GM23248 (cell line): ENCODE measurements around the gene LRFN2. TPM values are rescaled to one million over a fixed set of nuclear protein-coding genes. Genes with fewer than 3 reads are reported as not detected.
A peak's percentile ranks its signal among the peaks of the same experiment; 100 is the strongest.

ENCODE experiments used
- DNase-seq: peaks from one replicate; pipeline ENCODE4 v3.0.0-alpha.2; 2015
- H2AFZ ChIP-seq: fragments of 200-600 bp; sonication (generic); 2 replicates; pipeline ENCODE4 v1.6.1; 2016; ENCODE audit warnings: antibody characterized with exemption
- H3F3A ChIP-seq: fragments of 200-600 bp; sonication (generic); 2 replicates; pipeline ENCODE4 v1.6.1; 2016; ENCODE audit warnings: mild to moderate bottlenecking, antibody characterized with exemption, mixed run types; ENCODE audit not compliant: insufficient read depth
- H3K27ac ChIP-seq: fragments of 200-600 bp; sonication (generic); 2 replicates; pipeline ENCODE4 v1.5.1; 2016; ENCODE audit warnings: mild to moderate bottlenecking
- H3K27me3 ChIP-seq: fragments of 200-600 bp; sonication (generic); replicated peaks from 2 replicates; pipeline ENCODE4 v1.6.1; 2016; ENCODE audit warnings: mild to moderate bottlenecking; ENCODE audit not compliant: insufficient read depth
- H3K36me3 ChIP-seq: fragments of 200-600 bp; sonication (generic); 2 replicates; pipeline ENCODE4 v1.6.1; 2016; ENCODE audit warnings: low read depth, mild to moderate bottlenecking
- H3K4me1 ChIP-seq: fragments of 200-600 bp; sonication (generic); 2 replicates; pipeline ENCODE4 v1.6.1; 2016; ENCODE audit warnings: mild to moderate bottlenecking; ENCODE audit not compliant: insufficient read depth
- H3K4me2 ChIP-seq: fragments of 200-600 bp; sonication (generic); one replicate; pipeline ENCODE4 v1.6.1; 2016; ENCODE audit warnings: mild to moderate bottlenecking; ENCODE audit not compliant: unreplicated experiment
- H3K4me3 ChIP-seq: fragments of 200-600 bp; sonication (generic); 2 replicates; pipeline ENCODE4 v1.5.1; 2016; ENCODE audit warnings: mild to moderate bottlenecking
- H3K79me2 ChIP-seq: fragments of 200-600 bp; sonication (generic); 2 replicates; pipeline ENCODE4 v1.6.1; 2016; ENCODE audit warnings: mild to moderate bottlenecking; ENCODE audit not compliant: insufficient read depth
- H3K9ac ChIP-seq: fragments of 200-600 bp; sonication (generic); 2 replicates; pipeline ENCODE4 v1.6.1; 2016; ENCODE audit warnings: mild to moderate bottlenecking
- H3K9me2 ChIP-seq: fragments of 200-600 bp; sonication (generic); 2 replicates; pipeline ENCODE4 v1.6.1; 2016; ENCODE audit warnings: mixed run types, mild to moderate bottlenecking, moderate library complexity; ENCODE audit not compliant: insufficient read depth
- H3K9me3 ChIP-seq: fragments of 200-600 bp; sonication (generic); one replicate; pipeline ENCODE4 v1.6.1; 2017; ENCODE audit warnings: low read depth
- H4K20me1 ChIP-seq: fragments of 200-600 bp; sonication (generic); 2 replicates; pipeline ENCODE4 v1.6.0; 2016; ENCODE audit not compliant: insufficient read depth
- EZH2 ChIP-seq: fragments of 200-600 bp; sonication (generic); IDR thresholded peaks from 2 replicates; pipeline ENCODE4 v1.6.1; 2018; ENCODE audit warnings: antibody characterized with exemption, mild to moderate bottlenecking; ENCODE audit not compliant: insufficient read depth, poor library complexity, severe bottlenecking
- EZH2phosphoT487 ChIP-seq: fragments of 200-600 bp; sonication (generic); IDR thresholded peaks from 2 replicates; pipeline ENCODE4 v1.6.1; 2018; ENCODE audit warnings: antibody characterized with exemption, moderate library complexity, mild to moderate bottlenecking, low read depth; ENCODE audit not compliant: insufficient read depth
- WGBS, 2 experiments: methylation state at CpG; one replicate each; pipeline ENCODE4 v1.1.6; 2015 to 2017; ENCODE audit warnings: low lambda C conversion rate in 2 of 2, low coverage in 1 of 2; ENCODE audit errors: missing lambda C conversion rate in 2 of 2; 5-methylcytosine and 5-hydroxymethylcytosine counted together
- in situ Hi-C: fragments of 300-500 bp; cut with MboI; formaldehyde crosslinking; loops from 2 replicates; pipeline ENCODE4 v1.15.0; 2020
- polyA plus RNA-seq: library from polyadenylated mRNA; unstranded; fragments of >200 nt; fragmentation: Nextera tagmentation; extraction: Ambion mirVana; gene quantifications from 2 replicates; pipeline ENCODE4 v1.2.1, GENCODE V29; 2016
- total RNA-seq: library from RNA; depleted of rRNA; stranded (reverse); fragments of >200 nt; shearing (Covaris generic); gene quantifications from 2 replicates; pipeline ENCODE4 v1.2.3, GENCODE V29; 2014

The LRFN2 gene
- total and polyA plus RNA-seq, 2 experiments from 2014 or later = not detected

GRCh38 chr6:40583709-40584108, 3.5 kb downstream of the LRFN2 start:
- in situ Hi-C loops = no loop called here
- no peak for DNase-seq
- Histone ChIP-seq H3K9ac (no peak overlapping the region), H3K9me3 (no peaks in the 10 kb centered on the region), H3K4me2 (no peak overlapping the region), H3K27ac (no peak overlapping the region), H3K36me3 (no peaks in the 10 kb centered on the region), H3K79me2 (no peaks in the 10 kb centered on the region), H3K4me3 (no peak overlapping the region), H4K20me1 (no peaks in the 10 kb centered on the region), H3F3A (no peaks in the 10 kb centered on the region), H3K4me1 (no peaks in the 10 kb centered on the region), H2AFZ (no peak overlapping the region), H3K27me3 (peaks cover 26% of the 10 kb centered on the region), H3K9me2 (no peaks in the 10 kb centered on the region)
- no peak for TF ChIP-seq EZH2phosphoT487
- TF ChIP-seq EZH2 = no peak
- 72 to 83% methylated on average over 3 of the region's 3 CpGs for WGBS, 2 experiments

- Histone ChIP-seq H3K9me2 (no peaks in the 10 kb centered on the region), H3K4me3 (no peak overlapping the region), H3K9me3 (no peaks in the 10 kb centered on the region), H3K79me2 (no peaks in the 10 kb centered on the region), H2AFZ (no peak overlapping the region), H3K27ac (no peak overlapping the region), H3K27me3 (peaks cover 26% of the 10 kb centered on the region), H3K4me1 (no peaks in the 10 kb centered on the region), H3F3A (no peaks in the 10 kb centered on the region), H3K4me2 (no peak overlapping the region), H3K36me3 (no peaks in the 10 kb centered on the region), H4K20me1 (no peaks in the 10 kb centered on the region), H3K9ac (no peak overlapping the region)
- in situ Hi-C loops = no loop called here
- WGBS, 2 experiments = 43 to 55% methylated on average over 3 of the region's 3 CpGs
- no peak for TF ChIP-seq EZH2
- TF ChIP-seq EZH2phosphoT487 = no peak
- DNase-seq = no peak
These were observed 4.3 kb downstream of the LRFN2 start for GRCh38 chr6:40582892-40583291.

GRCh38 chr6:40579101-40579500, 8.1 kb downstream of the LRFN2 start:
- H3K4me3 ChIP-seq = no peak overlapping the region
- H3K4me1 ChIP-seq = no peaks in the 10 kb centered on the region
- no peak overlapping the region for H3K27ac ChIP-seq
- H3K9me3 ChIP-seq = no peaks in the 10 kb centered on the region
- no peaks in the 10 kb centered on the region; the same call in 1 of the 2 replicates for H3K27me3 ChIP-seq
- no peaks in the 10 kb centered on the region for H4K20me1 ChIP-seq
- no peak overlapping the region for H3K4me2 ChIP-seq
- TF ChIP-seq EZH2phosphoT487 (no peak), EZH2 (no peak)
- in situ Hi-C loops = no loop called here
- H2AFZ ChIP-seq = no peak overlapping the region
- H3K9ac ChIP-seq = no peak overlapping the region
- no peaks in the 10 kb centered on the region for H3K79me2 ChIP-seq
- no peak for DNase-seq
- no peaks in the 10 kb centered on the region for H3F3A ChIP-seq
- 53 to 60% methylated on average over 3 of the region's 3 CpGs for WGBS, 2 experiments
- H3K36me3 ChIP-seq = no peaks in the 10 kb centered on the region
- H3K9me2 ChIP-seq = no peaks in the 10 kb centered on the region

- WGBS, 2 experiments = 69 to 70% methylated on average over 4 of the region's 4 CpGs
- in situ Hi-C loops = no loop called here
- no peak for TF ChIP-seq EZH2
- TF ChIP-seq EZH2phosphoT487 = no peak
These were observed 9.5 kb downstream of the LRFN2 start for GRCh38 chr6:40577672-40578071.

GRCh38 chr6:40573221-40573620, 13.9 kb downstream of the LRFN2 start:
- Histone ChIP-seq H3K4me1 (no peaks in the 10 kb centered on the region), H3K9me3 (no peaks in the 10 kb centered on the region), H3K9me2 (no peaks in the 10 kb centered on the region), H3K4me3 (no peak overlapping the region), H4K20me1 (no peaks in the 10 kb centered on the region), H3K27ac (no peak overlapping the region), H3K4me2 (no peak overlapping the region), H2AFZ (no peak overlapping the region), H3K79me2 (no peaks in the 10 kb centered on the region), H3K36me3 (no peaks in the 10 kb centered on the region), H3F3A (no peaks in the 10 kb centered on the region), H3K27me3 (no peaks in the 10 kb centered on the region), H3K9ac (no peak overlapping the region)
- in situ Hi-C loops = no loop called here
- DNase-seq = no peak
- 64 to 69% methylated on average over 5 of the region's 5 CpGs for WGBS, 2 experiments
- TF ChIP-seq EZH2phosphoT487 = no peak
- no peak for TF ChIP-seq EZH2

More at GRCh38 chr6:40577672-40578071, 9.5 kb downstream of the LRFN2 start:
- Histone ChIP-seq H3F3A (no peaks in the 10 kb centered on the region), H3K9ac (no peak overlapping the region), H2AFZ (no peak overlapping the region), H3K36me3 (no peaks in the 10 kb centered on the region), H3K9me3 (no peaks in the 10 kb centered on the region), H3K4me3 (no peak overlapping the region), H3K79me2 (no peaks in the 10 kb centered on the region), H3K4me2 (no peak overlapping the region), H3K4me1 (no peaks in the 10 kb centered on the region), H4K20me1 (no peaks in the 10 kb centered on the region), H3K27ac (no peak overlapping the region), H3K9me2 (no peaks in the 10 kb centered on the region), H3K27me3 (no peaks in the 10 kb centered on the region)
- DNase-seq = peak; percentile 4
